Fibroblast of skin of left biceps (primary cell): ENCODE measurements around the gene CLEC10A.
"Not testable (repeated sequence)": the region's sequence is repeated elsewhere in the genome, so short reads cannot be mapped to it uniquely, and the experiment has no call there.

Experiments used
- DNase-seq, 2 experiments: peaks; one replicate each; pipeline ENCODE4 v3.0.0-alpha.2; 2013; ENCODE audit warnings: low read depth in 2 of 2

Gene CLEC10A

DNA sequence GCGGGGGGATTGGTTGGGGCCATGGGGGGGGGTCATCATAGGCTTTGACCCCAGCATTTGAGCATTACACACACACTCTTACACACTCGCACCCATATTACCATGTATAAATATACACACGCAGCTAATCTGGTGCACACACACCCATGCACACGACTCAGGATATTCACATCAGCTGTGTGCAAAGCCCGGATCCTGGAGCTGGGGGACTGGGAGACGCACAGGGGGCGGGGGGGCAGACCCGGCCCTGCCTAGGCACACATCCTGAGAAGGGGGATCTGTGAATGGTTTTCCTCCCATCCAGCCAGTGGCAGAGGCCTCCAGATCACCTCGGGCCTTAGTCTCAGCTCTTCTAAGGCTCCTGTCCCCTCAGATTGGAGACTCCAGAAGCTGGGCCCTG is 28.9 kb upstream of the CLEC10A start:
- no peak for DNase-seq

DNA sequence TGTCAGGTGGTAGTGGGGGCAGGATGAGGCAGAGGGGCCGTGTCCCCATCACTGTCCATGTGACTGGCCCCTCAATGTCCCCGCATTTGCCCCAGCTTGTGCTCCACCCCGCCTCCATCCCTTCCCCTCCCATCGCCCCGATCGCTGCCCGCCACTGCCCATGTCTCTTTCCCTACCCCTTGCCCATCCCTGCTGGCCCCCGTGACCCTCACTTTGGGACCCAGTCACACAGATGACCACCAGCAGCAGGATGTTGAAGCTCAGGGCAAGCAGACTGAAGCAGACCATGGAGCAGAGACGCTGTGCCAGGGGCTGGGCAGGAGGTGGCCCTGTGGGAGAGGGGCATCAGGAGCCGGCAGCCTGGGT is 28.5 kb upstream of the CLEC10A start:
- no peak for DNase-seq

- DNase-seq: no peak
Observed at GRCh38 chr17:7107795-7108559, 27.9 kb upstream of the CLEC10A start.

DNA sequence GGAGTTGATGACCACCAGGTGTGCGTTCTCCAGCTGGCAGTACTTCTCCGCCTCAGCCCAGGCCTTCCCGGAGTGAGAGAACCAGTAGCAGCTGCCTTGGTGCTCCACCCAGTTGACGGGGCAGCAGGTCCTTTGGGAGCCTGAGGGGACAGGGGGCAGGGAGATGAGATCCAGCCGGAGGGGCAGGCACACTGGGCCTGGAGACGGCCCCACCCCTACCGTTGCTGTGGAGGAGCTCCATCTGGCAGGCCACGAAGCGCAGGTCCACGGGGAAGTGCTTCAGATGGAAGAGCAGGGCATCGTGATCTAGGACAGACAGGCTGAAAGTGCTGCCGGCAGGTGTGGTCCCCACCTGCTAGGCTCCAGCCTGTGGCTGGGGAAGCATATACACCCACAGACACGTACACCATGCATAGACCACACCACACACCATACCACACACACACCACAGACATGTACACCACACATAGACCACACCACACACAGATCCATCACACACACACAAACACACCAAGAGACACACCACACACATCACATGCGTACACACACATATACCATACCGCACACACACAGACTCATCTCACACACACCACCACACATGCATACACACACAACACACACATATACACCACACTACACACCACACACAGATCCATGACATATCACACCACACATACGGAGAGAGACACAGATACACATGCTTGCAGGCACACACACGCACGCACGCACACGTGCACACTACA is 27.1 kb upstream of the CLEC10A start:
- DNase-seq: no peak

DNA sequence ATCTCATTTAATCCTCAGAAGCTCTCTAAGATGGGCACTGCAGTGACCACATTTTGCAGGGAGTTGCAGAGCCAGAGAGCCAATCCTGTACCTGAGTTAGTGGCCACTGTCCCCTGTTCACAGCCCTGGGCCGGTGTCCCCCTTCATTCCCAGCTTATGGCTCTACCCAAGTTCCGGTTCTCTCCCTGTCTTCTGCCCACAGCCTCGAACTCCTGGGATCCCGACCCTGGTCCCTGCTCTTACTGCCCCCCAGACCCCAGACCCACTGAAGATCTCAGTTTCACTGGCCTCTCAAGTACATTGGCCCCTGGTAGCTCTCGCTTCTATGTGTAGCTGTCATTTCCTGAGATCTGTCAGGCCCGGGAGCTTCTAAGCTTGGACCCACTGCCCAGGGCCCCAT is 22.4 kb upstream of the CLEC10A start:
- DNase-seq: no peak

- no peak for DNase-seq
Observed at GRCh38 chr17:7101531-7101930, 21.5 kb upstream of the CLEC10A start.

- not testable (repeated sequence) for DNase-seq
Observed at GRCh38 chr17:7100641-7101379, 20.8 kb upstream of the CLEC10A start.

GRCh38 chr17:7098802-7099459 is 18.9 kb upstream of the CLEC10A start:
- DNase-seq: no peak

GRCh38 chr17:7097940-7098339 is 17.9 kb upstream of the CLEC10A start:
- no peak for DNase-seq

DNA sequence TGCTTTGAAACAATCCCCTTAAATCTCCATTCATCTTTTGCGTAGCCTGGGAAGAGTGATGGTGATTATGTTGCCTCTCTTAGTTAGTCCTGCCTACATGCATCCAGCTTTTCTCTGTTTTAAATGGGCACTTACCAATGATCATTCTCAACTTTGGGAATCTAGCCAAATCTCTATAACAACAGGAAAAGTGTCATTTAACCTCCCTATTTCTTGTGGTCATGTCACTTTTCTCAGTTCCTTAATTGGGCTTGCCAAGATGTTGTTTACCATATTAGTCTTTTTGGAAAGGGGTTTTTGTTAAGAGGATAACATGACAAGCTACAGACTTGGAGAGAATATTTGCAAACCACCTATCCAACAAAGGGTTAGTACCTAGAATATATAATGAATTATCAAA is 15.6 kb upstream of the CLEC10A start:
- DNase-seq: no peak

DNA sequence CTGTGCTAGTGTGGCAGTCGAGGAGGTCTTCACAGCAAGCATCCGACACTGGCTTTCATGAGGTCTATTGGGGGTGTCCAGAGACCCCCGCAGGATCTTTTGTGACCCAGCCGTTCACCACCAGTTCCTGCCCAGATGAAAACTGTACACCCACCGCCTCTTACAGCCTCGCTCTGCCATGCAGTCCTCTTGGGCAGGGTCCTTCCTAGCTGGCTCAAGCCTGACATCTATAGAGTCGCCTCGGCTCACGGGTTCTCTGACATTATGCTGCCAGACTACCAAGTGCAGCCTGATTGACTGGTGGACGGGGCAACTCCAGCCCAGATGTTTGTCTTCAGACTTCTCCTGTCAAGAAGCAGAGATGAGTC is 14.6 kb upstream of the CLEC10A start:
- no peak for DNase-seq

GRCh38 chr17:7091311-7092005 is 11.4 kb upstream of the CLEC10A start:
- not testable (repeated sequence) for DNase-seq

- not testable (repeated sequence) for DNase-seq
Observed at GRCh38 chr17:7089570-7089969, 9.5 kb upstream of the CLEC10A start.

DNA sequence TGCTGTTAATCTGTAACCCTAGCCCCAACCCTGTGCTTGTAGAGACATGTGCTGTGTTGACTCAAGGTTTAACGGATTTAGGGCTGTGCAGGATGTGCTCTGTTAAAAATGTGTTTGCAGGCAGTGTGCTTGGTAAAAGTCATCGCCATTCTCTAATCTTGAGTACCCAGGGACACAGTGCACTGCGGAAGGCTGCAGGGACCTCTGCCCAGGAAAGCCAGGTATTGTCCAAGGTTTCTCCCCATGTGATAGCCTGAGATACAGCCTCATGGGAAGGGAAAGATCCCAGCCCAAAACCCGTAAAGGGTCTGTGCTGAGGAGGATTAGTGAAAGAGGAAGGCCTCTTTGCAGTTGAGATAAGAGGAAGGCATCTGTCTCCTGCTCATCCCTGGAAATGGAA is 8.4 kb upstream of the CLEC10A start:
- not testable (repeated sequence) for DNase-seq

- no peak for DNase-seq
Observed at GRCh38 chr17:7084088-7084487, 4.0 kb upstream of the CLEC10A start.

DNA sequence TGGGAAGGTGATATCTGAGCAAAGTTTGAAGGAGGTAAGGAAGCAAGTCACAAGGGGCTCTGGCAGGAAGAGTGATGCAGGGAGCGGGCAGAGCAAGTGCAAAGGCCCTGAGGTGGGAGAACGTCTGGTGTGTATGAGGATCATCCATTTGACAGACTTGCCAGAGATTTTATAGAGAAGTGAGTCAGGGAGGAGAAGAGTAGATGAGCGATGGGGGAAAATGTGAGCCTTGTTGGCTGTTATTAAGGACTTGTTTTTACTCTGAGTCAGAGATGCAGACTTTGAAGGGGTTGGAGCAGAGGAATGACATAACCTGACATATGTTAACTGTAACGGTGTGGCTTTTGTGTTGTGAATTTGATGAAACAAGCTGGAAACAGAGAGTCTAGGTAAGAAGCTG is 3.5 kb upstream of the CLEC10A start:
- no peak for DNase-seq

DNA sequence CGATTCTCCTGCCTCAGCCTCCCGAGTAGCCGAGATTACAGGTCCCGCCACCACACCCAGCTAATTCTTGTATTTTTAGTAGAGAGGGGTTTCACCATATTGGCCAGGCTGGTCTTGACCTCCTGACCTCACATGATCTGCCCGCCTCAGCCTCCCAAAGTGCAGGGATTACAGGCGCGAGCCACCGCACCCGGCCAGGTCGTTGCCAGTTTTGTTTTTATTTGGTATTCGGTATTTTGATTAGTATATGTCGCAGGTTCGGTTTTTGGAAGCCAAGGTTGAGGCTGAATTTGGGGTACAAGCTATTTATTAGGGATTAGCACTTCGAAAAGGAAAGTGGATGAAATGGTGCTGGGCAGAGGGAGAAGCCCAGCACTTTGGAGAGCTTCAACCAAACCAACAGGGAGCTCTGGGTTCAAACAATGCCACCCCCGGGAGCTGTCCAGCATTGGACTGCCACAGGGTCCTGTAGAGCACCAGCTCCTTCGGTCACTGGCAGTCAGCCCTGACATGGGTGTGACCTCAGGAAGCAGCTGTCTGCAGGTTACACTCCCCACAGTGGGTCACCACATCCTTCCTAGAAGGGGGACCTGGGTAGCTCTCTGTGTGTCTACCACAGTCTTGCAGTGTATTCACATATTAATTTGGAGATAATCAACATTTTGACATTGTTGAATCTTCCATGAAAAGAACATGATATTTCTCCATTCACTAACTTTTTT is 1.5 kb upstream of the CLEC10A start:
- DNase-seq: no peak

DNA sequence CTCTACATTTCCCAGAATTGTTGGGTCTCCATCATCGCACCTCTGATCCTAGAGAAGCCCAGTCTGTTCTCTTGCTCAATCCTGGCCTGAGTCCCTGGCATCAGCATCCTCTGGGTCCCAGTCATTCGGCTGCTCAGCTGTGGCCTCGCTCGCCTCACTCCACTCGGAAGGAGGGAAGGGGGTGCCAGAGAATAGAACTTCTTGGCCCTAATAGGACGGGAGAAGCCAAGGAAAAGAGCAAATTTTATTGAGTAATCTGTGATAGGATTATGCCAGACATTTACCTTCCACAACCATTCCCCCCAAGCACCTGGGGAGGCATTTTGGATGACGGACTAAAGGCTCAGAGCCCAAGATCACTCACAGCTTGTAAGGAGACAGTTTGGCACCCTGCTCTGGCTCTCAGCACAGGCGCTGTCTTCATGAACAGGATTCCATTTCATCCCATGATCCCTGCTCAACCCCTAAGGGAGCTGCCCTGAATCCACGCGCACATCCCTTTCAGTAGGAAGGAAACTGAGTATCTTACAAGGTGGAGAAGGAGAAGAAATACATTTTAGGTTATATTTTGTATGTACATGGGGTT is 498 bp upstream of the CLEC10A start:
- DNase-seq: no peak

GRCh38 chr17:7078711-7079110 is 1.3 kb downstream of the CLEC10A start:
- DNase-seq: no peak

DNA sequence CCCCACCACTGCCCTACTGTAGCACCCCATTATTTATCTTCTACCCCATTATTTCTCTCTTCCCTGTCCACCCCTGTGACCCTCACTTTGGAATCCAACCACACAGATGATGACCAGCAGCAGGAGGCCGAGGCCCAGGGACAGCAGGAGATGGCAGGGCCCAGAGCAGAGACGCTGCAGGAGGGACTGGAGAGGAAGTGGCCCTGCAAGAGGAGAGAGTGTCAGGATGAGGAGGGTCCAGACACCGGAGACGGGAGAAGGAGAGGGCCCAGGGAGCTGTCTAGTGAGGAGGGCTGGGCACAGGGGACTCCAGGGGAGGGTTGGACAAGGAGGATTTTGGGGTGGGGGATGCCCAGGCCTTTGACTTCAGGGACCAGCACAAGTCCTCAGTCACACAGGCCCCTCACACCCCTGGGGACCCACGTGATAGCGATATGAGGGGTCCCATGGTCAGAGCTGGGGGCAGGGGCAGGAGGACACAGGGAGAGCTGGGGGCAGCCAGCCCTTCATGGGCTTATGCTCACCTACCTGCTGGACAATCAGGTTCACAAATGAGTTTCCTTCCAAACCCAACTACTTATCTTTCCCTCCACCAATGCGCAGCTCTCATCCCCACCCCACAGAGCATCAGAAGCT is 2.0 kb downstream of the CLEC10A start:
- DNase-seq: no peak
